ENCODE results near the gene ZMYM4. TPM values are rescaled to one million over a fixed set of nuclear protein-coding genes. Genes with fewer than 3 reads are reported as not detected.
A peak's percentile ranks its signal among the peaks of the same experiment; 100 is the strongest.

ZMYM4 gene
- total RNA-seq, 1 donor from 2014 or later = 92.6 TPM

DNA sequence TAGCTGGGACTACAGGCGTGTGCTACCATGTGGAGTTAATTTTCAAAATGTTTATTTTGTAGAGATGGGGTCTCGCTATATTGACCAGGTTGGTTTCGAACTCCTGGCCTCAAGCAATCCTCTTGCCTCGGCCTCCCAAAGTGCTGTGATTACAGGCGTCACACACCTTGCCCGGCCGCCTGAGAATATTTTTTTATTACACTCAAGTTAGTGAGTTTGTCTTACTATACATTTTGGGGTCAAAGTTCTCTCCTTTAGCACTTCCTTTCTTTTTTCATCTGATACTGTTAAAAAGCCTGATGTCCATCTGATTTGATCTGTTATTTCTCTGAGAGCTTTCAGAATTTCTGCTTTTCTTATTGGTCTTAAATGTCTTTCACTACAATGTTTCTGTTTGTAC, 159.9 kb downstream of the ZMYM4 start:
- Mint-ChIP-seq H3K27ac (ENCODE audit: unreplicated experiment) (no peak overlapping the region), H3K9me3 (no peaks in the 10 kb centered on the region), H3K27me3 (ENCODE audit: low read depth) (no peaks in the 10 kb centered on the region), H3K36me3 (ENCODE audit: low read depth) (peaks cover 17% of the 10 kb centered on the region), H3K4me3 (no peak overlapping the region), H3K4me1 (no peaks in the 10 kb centered on the region)
- DNase-seq (ENCODE audit: low read depth, low spot score) = no peak
- TF ChIP-seq CTCF (conservative IDR thresholded peaks at IDR 0.05) = no peak

- H3K36me3 Mint-ChIP-seq (ENCODE audit: low read depth) = peaks cover 17% of the 10 kb centered on the region
- no peaks in the 10 kb centered on the region for H3K9me3 Mint-ChIP-seq
- no peaks in the 10 kb centered on the region for H3K4me1 Mint-ChIP-seq
- no peak overlapping the region for H3K4me3 Mint-ChIP-seq
- TF ChIP-seq CTCF (conservative IDR thresholded peaks at IDR 0.05) = no peak
- H3K27ac Mint-ChIP-seq (ENCODE audit: unreplicated experiment) = no peak overlapping the region
- DNase-seq (ENCODE audit: low read depth, low spot score) = no peak
- no peaks in the 10 kb centered on the region for H3K27me3 Mint-ChIP-seq (ENCODE audit: low read depth)
These were observed 162.3 kb downstream of the ZMYM4 start for GRCh38 chr1:35430762-35431161.

DNA sequence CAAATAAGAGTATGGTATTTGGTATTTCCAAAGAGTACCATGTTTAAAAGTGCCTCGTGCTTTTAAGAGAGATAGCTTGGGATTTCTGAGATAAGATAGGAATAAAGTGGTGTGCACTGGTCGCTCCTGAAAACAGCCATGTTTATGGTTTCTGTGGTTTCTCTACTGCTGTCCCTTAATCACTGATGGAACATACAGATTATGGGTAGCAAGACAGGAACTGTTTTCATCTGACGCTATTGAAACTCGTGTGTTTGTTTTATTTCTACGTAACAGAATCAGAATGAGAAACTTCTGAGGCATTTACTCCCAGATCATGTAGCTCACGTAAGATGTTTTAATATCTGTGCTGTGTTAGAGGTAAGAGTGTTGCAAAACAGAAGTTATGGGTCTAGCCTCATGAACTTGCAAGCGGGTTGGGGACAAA, 162.7 kb downstream of the ZMYM4 start:
- TF ChIP-seq CTCF (conservative IDR thresholded peaks at IDR 0.05) = no peak
- DNase-seq (ENCODE audit: low read depth, low spot score) = no peak
- no peak overlapping the region for H3K27ac Mint-ChIP-seq (ENCODE audit: unreplicated experiment)
- peaks cover 17% of the 10 kb centered on the region for H3K36me3 Mint-ChIP-seq (ENCODE audit: low read depth)
- no peaks in the 10 kb centered on the region for H3K9me3 Mint-ChIP-seq
- peak overlapping the region; percentile 8 for H3K4me3 Mint-ChIP-seq
- no peaks in the 10 kb centered on the region for H3K4me1 Mint-ChIP-seq
- no peaks in the 10 kb centered on the region for H3K27me3 Mint-ChIP-seq (ENCODE audit: low read depth)

- no peaks in the 10 kb centered on the region for H3K9me3 Mint-ChIP-seq
- no peak overlapping the region for H3K4me3 Mint-ChIP-seq
- H3K27ac Mint-ChIP-seq (ENCODE audit: unreplicated experiment) = no peak overlapping the region
- no peaks in the 10 kb centered on the region for H3K4me1 Mint-ChIP-seq
- no peaks in the 10 kb centered on the region for H3K27me3 Mint-ChIP-seq (ENCODE audit: low read depth)
- DNase-seq (ENCODE audit: low read depth, low spot score) = no peak
- no peak for TF ChIP-seq CTCF (conservative IDR thresholded peaks at IDR 0.05)
- H3K36me3 Mint-ChIP-seq (ENCODE audit: low read depth) = peaks cover 17% of the 10 kb centered on the region
These were observed 163.7 kb downstream of the ZMYM4 start for GRCh38 chr1:35432231-35432630.

GRCh38 chr1:35433714-35434113, 165.2 kb downstream of the ZMYM4 start:
- H3K4me3 Mint-ChIP-seq = peak overlapping the region; percentile 21
- no peak for DNase-seq (ENCODE audit: low read depth, low spot score)
- H3K27ac Mint-ChIP-seq (ENCODE audit: unreplicated experiment) = no peak overlapping the region
- H3K9me3 Mint-ChIP-seq = no peaks in the 10 kb centered on the region
- peaks cover 17% of the 10 kb centered on the region for H3K36me3 Mint-ChIP-seq (ENCODE audit: low read depth)
- no peaks in the 10 kb centered on the region for H3K27me3 Mint-ChIP-seq (ENCODE audit: low read depth)
- H3K4me1 Mint-ChIP-seq = no peaks in the 10 kb centered on the region
- no peak for TF ChIP-seq CTCF (conservative IDR thresholded peaks at IDR 0.05)

DNA sequence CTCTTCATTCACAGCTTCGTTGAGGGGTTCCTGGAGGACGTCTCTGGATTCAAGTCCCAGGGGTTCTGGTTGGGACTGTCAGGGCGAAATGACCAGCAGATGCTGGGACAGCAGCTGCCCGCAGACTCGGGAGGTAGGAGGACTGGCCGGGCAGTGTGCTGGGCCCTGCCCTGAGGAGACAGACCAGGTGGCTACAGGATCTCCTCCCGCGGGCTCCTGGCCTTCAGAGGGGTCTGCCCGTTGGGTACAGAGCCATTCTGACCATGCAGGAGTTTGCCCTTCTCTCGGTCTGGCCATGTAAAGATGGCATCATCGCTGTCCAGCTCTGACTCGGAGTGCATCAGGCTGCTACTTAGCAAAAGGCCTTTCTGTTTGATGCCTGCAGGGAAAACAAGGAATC, 166.2 kb downstream of the ZMYM4 start:
- Mint-ChIP-seq H3K4me3 (no peak overlapping the region), H3K36me3 (ENCODE audit: low read depth) (peaks cover 13% of the 10 kb centered on the region), H3K9me3 (no peaks in the 10 kb centered on the region), H3K27me3 (ENCODE audit: low read depth) (no peaks in the 10 kb centered on the region), H3K27ac (ENCODE audit: unreplicated experiment) (no peak overlapping the region), H3K4me1 (no peaks in the 10 kb centered on the region)
- DNase-seq (ENCODE audit: low read depth, low spot score) = no peak
- TF ChIP-seq CTCF (conservative IDR thresholded peaks at IDR 0.05) = no peak
